Left ventricle myocardium superior (tissue), 1 donor: ENCODE data around the gene SERTAD4. TPM values are rescaled to one million over a fixed set of nuclear protein-coding genes. Genes with fewer than 3 reads are reported as not detected.
"Not testable (repeated sequence)": the region's sequence is repeated elsewhere in the genome, so short reads cannot be mapped to it uniquely, and the experiment has no call there.

ENCODE experiments used
- ATAC-seq: fragments of 200-7000 bp; cut with Tn5 transposase; one replicate; pipeline ENCODE4 v1.9.1; 2020; ENCODE audit warnings: mild to moderate bottlenecking, moderate library complexity
- DNase-seq: peaks from one replicate; pipeline ENCODE4 v3.0.0-alpha.2; 2020
- intact Hi-C: fragments of 100-400 bp; cut with micrococcal nuclease; formaldehyde crosslinking; loops from one replicate; pipeline ENCODE4 v1.11.0; 2022
- total RNA-seq: library from RNA; stranded (reverse); fragmentation: NEBNext Ultra II Directional; extraction: Animal tissue kit (Norgen Biotek cat#: 25700); gene quantifications from one replicate; pipeline ENCODE4 v1.2.1, GENCODE V29; 2021
- donor health status: DM: no; HTN: yes; CAD: no; lungs with severe emphysema.

SERTAD4 gene
- total RNA-seq, 1 donor from 2014 or later, result 4.1 TPM

DNA sequence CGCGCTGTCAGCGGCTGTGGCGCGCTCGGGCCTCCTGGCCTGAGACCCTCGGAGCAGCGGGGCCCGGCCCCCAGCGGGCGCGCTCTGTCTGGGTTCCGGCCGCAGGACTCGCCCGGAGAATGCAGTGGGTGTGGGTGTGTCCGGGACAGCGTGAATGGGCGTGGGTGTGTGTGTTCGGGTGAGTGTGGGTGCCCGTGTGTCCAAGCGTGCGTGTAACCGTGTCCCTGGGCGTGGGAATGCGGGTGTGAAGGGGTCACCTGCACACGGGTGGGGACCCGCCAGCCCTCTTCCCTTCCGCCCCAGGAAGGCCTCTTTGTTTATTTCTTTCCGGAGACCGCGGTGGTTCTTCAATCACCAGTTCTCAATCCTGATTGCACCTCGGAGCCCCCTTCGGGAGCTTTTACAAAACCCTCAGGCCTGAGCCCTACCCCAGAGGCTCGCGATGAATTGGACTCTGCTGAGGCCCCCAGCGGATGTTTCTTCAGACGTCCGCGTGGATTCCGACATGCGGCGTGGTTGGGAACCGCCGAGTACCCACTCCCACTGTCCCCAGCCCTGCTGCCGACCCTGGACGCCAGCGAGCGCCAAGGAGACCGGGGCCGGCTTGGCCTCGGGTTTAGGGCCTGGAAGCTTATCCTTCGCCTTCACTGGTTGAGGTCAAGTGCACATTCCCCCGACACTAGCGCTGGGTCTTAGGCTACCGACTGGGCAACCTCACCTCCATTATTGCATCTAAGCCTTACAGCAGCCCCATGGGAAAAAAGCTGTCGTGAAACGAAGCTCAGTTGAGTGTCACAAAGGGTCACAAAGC is 19.3 kb downstream of the SERTAD4 start:
- ATAC-seq (no peak), DNase-seq (no peak)
- intact Hi-C loops, result no loop called here

DNA sequence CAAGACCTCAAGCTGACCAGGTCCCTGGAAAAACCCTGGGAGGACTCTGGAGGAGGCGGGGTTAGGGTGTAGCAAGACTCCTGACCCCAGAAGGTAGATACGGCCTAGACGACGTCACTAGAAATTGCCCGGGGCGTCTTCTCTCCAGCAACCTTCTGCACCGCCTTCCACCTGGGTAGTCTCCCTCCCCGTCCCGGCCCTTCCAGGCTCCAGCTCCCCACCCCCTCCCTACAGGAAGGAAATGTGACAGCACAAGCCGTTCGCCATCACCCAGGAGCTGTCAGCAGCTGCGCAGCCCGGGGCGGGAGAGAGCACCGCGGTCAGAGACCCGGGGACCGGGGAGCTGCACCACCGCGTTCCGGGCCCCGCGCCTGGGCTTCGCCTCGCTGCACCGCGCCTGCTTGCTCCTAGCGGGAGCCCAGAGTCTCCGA is 20.0 kb downstream of the SERTAD4 start:
- intact Hi-C loops, result no loop called here
- peak; percentile 70 for DNase-seq
- ATAC-seq, result peak; percentile 80

DNA sequence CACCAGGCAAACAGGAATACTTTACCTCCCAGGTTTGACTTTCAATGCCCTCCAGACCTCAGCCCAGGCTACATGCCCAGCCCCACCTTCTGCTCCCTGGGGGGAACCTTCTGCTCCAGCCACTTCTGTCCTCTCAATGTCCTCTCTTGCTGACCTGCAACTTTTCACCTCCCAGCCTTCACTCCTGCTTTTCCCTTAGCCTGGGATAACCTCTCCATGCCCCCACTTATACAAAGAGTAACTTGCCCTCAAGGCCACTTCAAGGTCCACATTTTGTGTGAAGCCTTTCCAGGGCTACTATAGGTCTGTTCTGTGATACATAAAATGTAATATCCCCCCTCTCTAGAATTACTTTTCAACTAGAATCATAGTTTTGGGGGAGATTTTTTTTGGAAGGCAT is 21.7 kb downstream of the SERTAD4 start:
- no peak for DNase-seq
- ATAC-seq, result no peak
- intact Hi-C loops, result no loop called here

DNA sequence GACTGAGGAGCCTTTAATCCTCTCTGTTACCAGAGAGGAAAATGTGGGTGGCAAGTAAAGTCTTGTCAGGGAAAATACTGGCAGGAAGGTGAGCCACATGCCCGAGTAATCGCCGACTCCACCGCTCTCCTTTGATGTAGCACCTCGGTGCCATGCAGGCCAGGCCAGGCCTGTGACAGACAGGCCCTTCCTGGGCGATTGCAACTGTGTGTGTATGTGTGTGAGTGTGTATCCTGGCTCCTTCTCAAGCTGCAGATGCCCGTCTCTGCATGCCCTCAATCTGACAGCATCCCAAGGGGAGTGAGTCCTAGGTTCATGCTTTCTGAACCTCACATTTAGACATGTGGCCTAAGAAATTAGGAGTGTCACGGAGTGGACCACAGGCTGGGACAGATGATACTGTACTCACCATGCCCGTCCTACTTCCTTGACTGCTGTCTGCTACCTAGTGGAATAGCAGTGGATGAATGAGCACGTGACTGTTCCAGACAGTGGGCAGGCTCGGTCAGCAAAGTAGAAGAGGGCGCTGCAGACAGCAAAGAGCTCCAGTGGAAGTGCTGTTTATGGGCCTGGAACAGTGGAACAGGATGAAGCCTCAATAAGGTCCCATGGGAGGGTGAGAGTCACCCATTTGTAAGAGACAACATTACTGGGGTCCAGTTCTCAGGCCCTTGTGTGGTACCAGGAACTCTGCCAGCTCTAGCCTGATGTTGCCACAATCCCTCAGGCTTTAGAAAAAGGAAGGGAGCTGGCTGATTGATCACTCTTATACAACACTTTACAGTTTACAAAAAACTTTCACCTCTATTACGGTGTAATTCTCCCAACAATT is 25.3 kb downstream of the SERTAD4 start:
- ATAC-seq, result no peak
- intact Hi-C loops, result no loop called here
- DNase-seq, result no peak

DNA sequence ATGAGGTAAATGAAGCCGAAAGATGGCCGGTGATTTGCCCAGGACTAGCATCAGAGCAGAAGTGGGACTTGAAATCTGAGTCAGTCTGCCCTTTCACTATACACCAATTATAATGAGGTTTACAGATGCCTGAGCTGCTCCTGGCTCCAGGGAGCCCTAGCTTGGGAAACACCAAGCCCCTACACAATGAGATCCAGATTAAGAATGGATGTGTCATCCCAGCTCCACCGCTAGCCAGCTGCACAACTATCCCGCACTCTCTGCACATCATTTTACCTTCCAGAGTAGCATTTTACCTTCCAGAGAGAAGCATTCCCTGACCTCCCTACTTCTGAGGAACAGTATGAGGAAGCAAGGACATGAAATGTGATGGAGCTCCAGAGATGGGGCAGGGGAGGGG is 27.0 kb downstream of the SERTAD4 start:
- DNase-seq (no peak), ATAC-seq (peak; percentile 8)
- intact Hi-C loops, result no loop called here

GRCh38 chr1:210260096-210260495 is 27.5 kb downstream of the SERTAD4 start:
- ATAC-seq (no peak), DNase-seq (no peak)
- intact Hi-C loops, result no loop called here

DNA sequence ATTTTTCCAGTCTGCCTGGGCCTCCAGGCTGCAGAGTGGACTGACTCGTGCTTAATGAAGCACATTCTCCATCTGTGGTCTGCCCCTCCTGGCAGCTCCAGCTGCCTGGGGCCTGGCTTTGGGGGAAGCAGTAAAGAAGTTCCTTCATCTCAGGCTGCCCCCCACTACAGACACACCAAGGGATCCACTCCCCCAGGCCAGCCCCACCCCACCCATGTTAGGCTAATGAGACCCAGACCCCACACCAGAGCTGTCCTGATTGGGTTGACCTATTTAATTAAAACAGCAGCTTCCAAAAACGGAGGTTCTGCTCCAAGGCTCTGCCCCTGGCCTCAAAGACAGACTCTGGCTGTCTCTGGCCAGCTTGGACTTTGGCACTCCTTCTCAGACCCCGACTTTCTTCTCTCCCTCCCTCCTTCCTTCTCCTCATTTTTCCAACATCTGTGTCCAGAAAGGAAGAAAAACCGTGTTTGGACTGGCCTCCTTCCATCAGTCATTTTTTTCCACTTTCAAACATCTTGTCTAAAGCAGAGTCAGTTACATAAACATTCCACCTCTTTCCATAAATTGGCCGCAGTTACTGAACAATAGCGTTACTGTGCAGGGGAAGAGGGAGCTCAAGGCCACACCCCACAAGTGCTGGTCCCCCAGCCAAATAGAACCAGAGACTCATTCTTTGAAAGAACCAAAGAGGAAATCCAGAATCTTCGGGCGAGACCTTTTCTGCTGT is 29.7 kb downstream of the SERTAD4 start:
- peak; percentile 87 for ATAC-seq
- intact Hi-C loops, result no loop called here

GRCh38 chr1:210262897-210263272 is 30.3 kb downstream of the SERTAD4 start:
- DNase-seq (peak; percentile 47), ATAC-seq (peak; percentile 49)
- intact Hi-C loops, result no loop called here

More for the DNA sequence above, 29.7 kb downstream of the SERTAD4 start:
- DNase-seq, result peak; percentile 59

- ATAC-seq (no peak), DNase-seq (no peak)
- intact Hi-C loops, result no loop called here
These were observed 31.4 kb downstream of the SERTAD4 start for GRCh38 chr1:210263963-210264362.

DNA sequence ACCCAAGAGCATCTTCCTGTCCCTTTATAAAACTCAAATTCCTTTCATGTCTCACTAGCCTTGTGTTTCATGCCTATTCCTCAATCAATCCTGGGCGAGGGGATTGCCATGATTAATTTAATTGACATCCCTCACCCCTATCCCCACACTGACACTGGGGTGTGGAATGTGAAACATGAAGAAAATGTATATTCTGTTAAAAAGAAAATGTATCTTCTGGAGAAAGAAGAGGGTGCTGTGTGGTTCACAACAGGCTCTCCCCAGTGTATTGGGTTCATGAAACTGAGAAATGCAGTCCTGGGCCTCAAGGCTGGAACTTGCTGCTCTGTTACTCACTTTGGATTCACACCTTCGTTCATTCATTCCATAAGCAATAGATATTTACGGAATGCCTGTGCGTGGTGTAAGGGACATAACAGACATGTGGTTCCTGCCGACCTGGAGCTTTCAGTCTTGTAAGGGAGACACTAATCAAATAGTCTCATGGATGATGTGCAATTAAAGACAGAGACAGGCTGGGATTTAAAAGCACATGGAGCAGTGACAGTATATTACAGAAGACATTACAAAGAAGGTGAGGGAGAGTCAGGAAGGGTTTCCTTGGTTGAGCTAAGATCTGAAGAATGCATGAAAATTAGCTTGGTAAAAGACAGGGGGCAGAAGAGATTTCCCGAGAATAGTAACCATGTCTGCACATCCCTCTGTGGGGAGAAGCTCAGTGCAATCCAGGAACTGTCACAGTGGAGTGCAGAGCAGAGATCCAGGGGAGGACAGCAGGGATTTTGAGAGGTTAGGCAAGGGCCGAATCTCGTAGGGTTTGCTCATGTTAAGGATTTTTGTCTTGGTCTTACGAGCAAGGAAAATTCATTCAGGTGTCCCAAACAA is 32.1 kb downstream of the SERTAD4 start:
- DNase-seq (no peak), ATAC-seq (no peak)
- intact Hi-C loops, result no loop called here

DNA sequence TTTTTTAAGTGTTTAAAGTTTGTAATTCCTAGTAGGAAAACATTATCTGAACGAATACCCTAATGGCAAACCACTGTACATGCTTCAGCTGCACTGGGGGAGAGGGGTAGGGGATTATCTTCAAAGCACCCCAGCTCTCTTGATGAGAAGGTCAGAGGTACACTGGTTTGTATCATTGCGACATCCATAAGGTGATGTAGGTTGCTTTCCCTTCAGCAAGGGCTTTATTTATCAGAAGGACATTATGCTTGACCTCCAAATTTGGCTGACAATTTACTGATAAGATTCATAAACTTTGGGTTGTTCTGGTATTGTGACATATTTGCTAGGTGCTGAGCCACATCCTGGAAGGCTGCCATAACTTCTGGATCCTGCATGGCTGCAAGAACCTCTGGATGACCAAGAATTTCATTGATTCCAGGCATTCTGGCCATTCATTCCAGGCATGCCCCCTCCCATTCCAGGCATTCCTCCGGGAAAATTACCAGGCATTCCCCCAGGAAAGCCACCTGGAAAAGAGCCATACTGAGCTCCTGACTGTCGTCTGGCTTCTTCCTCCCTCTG is 32.9 kb downstream of the SERTAD4 start:
- DNase-seq, intact Hi-C loops, ATAC-seq: not testable (repeated sequence)

DNA sequence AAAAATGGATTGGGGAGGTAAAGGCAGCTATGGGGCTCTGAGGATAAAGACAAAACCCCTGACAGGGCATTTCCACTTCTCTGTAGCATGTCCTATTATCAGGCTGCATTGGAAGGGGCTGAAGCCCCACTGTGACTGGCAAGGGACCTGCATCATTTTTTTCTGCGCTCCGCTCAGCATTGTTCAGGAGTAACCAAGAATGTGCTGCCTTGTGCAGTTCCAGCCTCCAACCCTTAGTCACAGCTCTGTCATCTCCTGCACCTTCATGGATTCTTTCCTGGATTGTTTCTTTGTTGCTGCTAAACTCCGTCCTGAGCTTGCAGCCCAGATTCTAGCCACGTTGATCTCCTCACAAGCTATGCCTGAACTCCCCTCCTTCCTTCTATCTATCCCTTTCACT is 37.4 kb downstream of the SERTAD4 start:
- intact Hi-C loops, result no loop called here
- DNase-seq (no peak), ATAC-seq (no peak)

DNA sequence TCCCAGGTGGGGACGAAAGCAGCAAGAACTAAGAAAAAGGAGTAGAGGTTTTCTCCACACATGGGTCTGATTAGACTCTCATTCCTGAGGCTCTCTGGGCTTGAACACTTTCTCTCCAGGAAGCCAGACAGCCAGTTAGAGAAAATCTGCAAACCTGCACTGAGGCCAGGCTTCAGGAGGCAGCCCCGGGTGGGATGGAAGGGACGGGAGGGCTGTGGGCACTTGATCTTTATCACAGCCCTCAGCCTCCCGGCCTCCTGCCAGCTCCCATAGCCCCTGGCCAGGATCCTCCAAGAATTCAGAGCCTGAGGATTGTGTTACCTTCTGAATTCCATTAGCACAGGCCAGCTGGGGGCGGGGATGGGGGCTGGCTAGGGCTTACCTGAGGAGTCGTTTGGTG is 40.1 kb downstream of the SERTAD4 start:
- intact Hi-C loops, result no loop called here
- DNase-seq (no peak), ATAC-seq (no peak)

DNA sequence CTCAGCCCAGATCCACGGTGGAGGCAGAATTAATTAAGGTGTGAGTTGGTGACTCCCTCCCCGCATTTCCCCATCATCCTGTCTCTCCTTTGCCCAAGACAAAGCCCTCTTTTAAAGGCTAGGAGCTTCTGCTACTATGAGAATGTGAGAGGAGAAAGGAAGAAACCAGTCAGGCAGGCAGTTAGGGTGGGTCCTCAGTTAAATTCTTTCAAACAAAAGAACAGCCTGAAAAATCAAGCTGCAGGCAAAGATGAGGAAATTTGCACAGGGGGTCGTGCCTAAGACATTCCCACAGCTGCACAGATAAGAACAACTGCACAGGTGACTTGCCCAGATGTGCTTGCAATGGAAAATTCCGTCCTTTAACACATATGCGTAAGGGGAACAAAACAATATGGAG is 47.6 kb downstream of the SERTAD4 start:
- DNase-seq (no peak), ATAC-seq (no peak)
- intact Hi-C loops, result no loop called here

DNA sequence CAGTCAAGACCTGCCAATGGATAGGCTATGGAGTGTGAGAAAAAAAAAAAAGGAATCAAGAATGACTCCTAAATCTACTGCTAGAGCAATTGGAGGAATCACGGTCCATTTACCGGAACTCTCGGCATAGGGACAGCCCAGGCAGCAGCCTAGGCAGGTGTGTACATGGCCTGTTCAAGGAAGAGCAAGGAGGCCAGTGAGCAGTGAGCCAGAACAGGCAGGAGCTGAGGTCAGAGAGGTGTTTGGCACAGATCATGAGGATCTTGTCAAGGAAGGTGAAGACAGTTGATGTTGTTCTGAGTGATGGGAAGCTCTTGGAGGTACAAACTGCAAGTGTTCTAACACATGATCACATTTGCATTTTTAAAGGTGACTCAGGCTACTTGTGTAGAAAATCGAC is 55.5 kb downstream of the SERTAD4 start:
- ATAC-seq (no peak), DNase-seq (no peak)
- intact Hi-C loops, result no loop called here

DNA sequence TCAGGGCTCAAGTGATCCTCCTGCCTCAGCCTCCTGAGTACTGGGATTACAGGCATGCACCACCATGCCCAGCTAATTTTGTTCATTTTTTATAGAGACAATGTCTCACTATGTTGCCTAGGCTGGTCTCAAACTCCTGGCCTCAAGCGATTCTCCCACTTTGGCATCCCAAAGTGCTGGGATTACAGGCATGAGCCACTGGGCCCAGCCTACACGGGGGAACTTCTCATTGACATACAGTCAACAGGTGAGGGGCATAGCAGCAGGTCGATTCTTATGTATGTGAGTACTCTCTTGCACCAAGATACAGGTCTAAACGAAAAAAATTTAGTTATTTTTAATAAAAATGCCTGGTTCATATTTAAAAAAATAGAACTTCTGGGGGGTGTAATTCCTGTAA is 56.7 kb downstream of the SERTAD4 start:
- DNase-seq (no peak), ATAC-seq (no peak)
- intact Hi-C loops, result no loop called here

- ATAC-seq, result no peak
- DNase-seq, result no peak
- intact Hi-C loops, result no loop called here
These were observed 58.6 kb downstream of the SERTAD4 start for GRCh38 chr1:210291081-210291764.

DNA sequence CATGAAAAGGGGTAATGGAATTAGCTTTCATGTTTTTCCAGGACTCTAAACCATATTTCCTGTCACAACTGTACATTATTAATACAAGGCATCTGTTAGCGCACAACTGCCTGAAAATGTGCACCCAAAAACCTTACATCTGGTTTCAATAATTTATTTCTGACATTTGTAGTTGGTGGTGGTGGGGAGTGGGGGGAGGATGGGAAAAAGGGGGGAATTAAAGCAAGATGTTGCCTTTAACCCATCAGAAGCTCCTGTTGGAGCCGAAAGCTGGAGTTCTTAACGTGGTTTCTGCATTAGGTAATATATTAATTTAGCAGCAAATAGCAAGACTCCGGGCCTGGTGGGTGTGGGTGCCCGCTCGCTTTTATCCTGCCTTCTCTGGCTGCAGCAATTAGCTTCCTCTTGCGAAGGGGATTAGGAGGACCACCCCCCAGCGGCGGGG is 59.2 kb downstream of the SERTAD4 start:
- ATAC-seq, result peak; percentile 33

More for the DNA sequence above, 59.2 kb downstream of the SERTAD4 start:
- intact Hi-C loops, result no loop called here
- no peak for DNase-seq
